OCI-LY1 (cell line): ENCODE results near the gene BIN1.

Experiments
- EZH2 ChIP-seq: fragments of 200-600 bp; sonication (generic), shearing (Covaris generic); IDR thresholded peaks from 2 replicates; pipeline ENCODE4 v1.8.0; 2017; ENCODE audit warnings: borderline replicate concordance, mixed run types, mild to moderate bottlenecking, antibody characterized with exemption, low read length, moderate library complexity, mixed read lengths
- TF ChIP-seq, protein P1 (sequence below): fragments of 200-600 bp; sonication (generic), shearing (Covaris generic); IDR thresholded peaks from 2 replicates; pipeline ENCODE4 v1.5.1; 2017; ENCODE audit warnings: mild to moderate bottlenecking, antibody characterized with exemption, low read length, moderate library complexity, mixed read lengths

DNA sequence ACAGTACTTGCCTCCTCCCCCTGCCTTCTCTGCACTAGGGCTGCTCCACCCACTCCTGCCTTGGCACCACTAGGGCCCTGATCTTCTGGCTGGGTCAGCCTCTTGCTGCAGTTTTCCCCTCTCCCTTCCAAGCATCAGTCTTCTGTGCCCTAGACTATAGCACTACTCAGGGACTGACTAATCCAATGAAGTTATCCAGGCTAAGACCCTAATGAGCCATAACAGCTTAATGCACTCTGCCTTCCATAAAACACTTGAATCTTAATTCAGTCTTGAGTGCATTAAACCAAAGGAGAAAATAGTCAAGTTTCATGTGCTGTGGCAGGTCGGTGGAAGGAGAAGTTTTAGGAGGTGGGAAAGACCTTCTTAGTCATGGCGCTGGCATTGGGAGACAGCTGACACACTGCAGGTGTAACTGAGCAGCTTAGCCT, 95.7 kb downstream of the BIN1 start:
- TF ChIP-seq, protein P1, sequence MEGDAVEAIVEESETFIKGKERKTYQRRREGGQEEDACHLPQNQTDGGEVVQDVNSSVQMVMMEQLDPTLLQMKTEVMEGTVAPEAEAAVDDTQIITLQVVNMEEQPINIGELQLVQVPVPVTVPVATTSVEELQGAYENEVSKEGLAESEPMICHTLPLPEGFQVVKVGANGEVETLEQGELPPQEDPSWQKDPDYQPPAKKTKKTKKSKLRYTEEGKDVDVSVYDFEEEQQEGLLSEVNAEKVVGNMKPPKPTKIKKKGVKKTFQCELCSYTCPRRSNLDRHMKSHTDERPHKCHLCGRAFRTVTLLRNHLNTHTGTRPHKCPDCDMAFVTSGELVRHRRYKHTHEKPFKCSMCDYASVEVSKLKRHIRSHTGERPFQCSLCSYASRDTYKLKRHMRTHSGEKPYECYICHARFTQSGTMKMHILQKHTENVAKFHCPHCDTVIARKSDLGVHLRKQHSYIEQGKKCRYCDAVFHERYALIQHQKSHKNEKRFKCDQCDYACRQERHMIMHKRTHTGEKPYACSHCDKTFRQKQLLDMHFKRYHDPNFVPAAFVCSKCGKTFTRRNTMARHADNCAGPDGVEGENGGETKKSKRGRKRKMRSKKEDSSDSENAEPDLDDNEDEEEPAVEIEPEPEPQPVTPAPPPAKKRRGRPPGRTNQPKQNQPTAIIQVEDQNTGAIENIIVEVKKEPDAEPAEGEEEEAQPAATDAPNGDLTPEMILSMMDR: no peak
- TF ChIP-seq EZH2: no peak
